GM23338 (cell line): ENCODE measurements around the gene IER2.

Source experiments
- CREB1 ChIP-seq: fragments of 250-450 bp; sonication (Bioruptor Pico); IDR thresholded peaks from 2 replicates; pipeline ENCODE4 v1.5.0; 2020; ENCODE audit warnings: low read depth, mild to moderate bottlenecking, moderate library complexity
- CTCF ChIP-seq, 2 experiments: fragments of 200-600 bp in 1 of 2; sonication (generic) in 1 of 2; conservative IDR thresholded peaks; 2 replicates each; pipeline versions ENCODE4 v1.5.1 to v1.6.1; 2016 to 2017; ENCODE audit warnings: antibody characterized with exemption in 2 of 2, low read depth in 2 of 2, mild to moderate bottlenecking in 2 of 2, moderate library complexity in 1 of 2
- ETS1 ChIP-seq: IDR thresholded peaks from 2 replicates; pipeline ENCODE4 v1.6.1; 2016; ENCODE audit warnings: antibody characterized with exemption
- EZH2 ChIP-seq: fragments of 200-600 bp; sonication (generic); IDR thresholded peaks from one replicate; pipeline ENCODE4 v1.8.0; 2017; ENCODE audit warnings: antibody characterized with exemption, mild to moderate bottlenecking, low read depth; ENCODE audit not compliant: unreplicated experiment
- EZH2phosphoT487 ChIP-seq: fragments of 200-600 bp; sonication (generic); IDR thresholded peaks from one replicate; pipeline ENCODE4 v1.8.1; 2018; ENCODE audit warnings: antibody characterized with exemption; ENCODE audit not compliant: unreplicated experiment
- JUNB ChIP-seq: IDR thresholded peaks from one replicate; pipeline ENCODE4 v1.6.1; 2016; ENCODE audit warnings: antibody characterized with exemption; ENCODE audit not compliant: unreplicated experiment
- NANOG ChIP-seq: IDR thresholded peaks from 2 replicates; pipeline ENCODE4 v1.6.1; 2016; ENCODE audit warnings: antibody characterized with exemption, borderline replicate concordance
- POLR2AphosphoS5 ChIP-seq: IDR thresholded peaks from 2 replicates; pipeline ENCODE4 v1.6.1; 2016; ENCODE audit warnings: antibody characterized with exemption, low read depth
- REST ChIP-seq: IDR thresholded peaks from one replicate; pipeline ENCODE4 v1.6.1; 2018; ENCODE audit warnings: antibody characterized with exemption; ENCODE audit not compliant: unreplicated experiment
- STAT1 ChIP-seq: IDR thresholded peaks from one replicate; pipeline ENCODE4 v1.6.1; 2016; ENCODE audit warnings: antibody characterized with exemption; ENCODE audit not compliant: unreplicated experiment
- ZNF114 ChIP-seq: fragments of 250-450 bp; sonication (Bioruptor Pico); IDR thresholded peaks from 2 replicates; pipeline ENCODE4 v1.5.0; 2020; ENCODE audit warnings: mild to moderate bottlenecking, moderate library complexity
- ZNF331 ChIP-seq: fragments of 250-450 bp; sonication (Bioruptor Pico); IDR thresholded peaks from 2 replicates; pipeline ENCODE4 v1.5.0; 2020; ENCODE audit warnings: low read depth, mild to moderate bottlenecking, moderate library complexity

GRCh38 chr19:13169769-13170168 is 19.6 kb downstream of the IER2 start:
- TF ChIP-seq CTCF (conservative IDR thresholded peaks at IDR 0.05; ENCODE audit: low read depth in 2 of 2) (no peak), EZH2 (no peak), ETS1 (no peak), NANOG (no peak), REST (no peak), CREB1 (CRISPR knock-in tag) (no peak), JUNB (no peak), POLR2AphosphoS5 (no peak), EZH2phosphoT487 (no peak), ZNF331 (no peak), STAT1 (no peak), ZNF114 (CRISPR knock-in tag) (no peak)
